ENCODE measurements around the gene ENPP3. TPM values are rescaled to one million over a fixed set of nuclear protein-coding genes. Genes with fewer than 3 reads are reported as not detected.

ENPP3 gene
- total RNA-seq, 1 donor from 2014 or later = 0.82 TPM

- H3K4me1 Mint-ChIP-seq (ENCODE audit: unreplicated experiment) = peaks cover 6% of the 10 kb centered on the region
- no peaks in the 10 kb centered on the region for H3K36me3 Mint-ChIP-seq
- no peak for DNase-seq (ENCODE audit: extremely low spot score, unreplicated experiment)
- H3K27me3 Mint-ChIP-seq = peaks cover 15% of the 10 kb centered on the region
- TF ChIP-seq, protein P1, sequence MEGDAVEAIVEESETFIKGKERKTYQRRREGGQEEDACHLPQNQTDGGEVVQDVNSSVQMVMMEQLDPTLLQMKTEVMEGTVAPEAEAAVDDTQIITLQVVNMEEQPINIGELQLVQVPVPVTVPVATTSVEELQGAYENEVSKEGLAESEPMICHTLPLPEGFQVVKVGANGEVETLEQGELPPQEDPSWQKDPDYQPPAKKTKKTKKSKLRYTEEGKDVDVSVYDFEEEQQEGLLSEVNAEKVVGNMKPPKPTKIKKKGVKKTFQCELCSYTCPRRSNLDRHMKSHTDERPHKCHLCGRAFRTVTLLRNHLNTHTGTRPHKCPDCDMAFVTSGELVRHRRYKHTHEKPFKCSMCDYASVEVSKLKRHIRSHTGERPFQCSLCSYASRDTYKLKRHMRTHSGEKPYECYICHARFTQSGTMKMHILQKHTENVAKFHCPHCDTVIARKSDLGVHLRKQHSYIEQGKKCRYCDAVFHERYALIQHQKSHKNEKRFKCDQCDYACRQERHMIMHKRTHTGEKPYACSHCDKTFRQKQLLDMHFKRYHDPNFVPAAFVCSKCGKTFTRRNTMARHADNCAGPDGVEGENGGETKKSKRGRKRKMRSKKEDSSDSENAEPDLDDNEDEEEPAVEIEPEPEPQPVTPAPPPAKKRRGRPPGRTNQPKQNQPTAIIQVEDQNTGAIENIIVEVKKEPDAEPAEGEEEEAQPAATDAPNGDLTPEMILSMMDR (conservative IDR thresholded peaks at IDR 0.05) = no peak
- no peak overlapping the region for H3K4me3 Mint-ChIP-seq
- H3K27ac Mint-ChIP-seq = no peak overlapping the region
- H3K9me3 Mint-ChIP-seq = no peaks in the 10 kb centered on the region
Measured at GRCh38 chr6:131791476-131791875, 154.4 kb downstream of the ENPP3 start.

GRCh38 chr6:131792091-131792496 lies 155.0 kb downstream of the ENPP3 start:
- TF ChIP-seq, protein P1 (conservative IDR thresholded peaks at IDR 0.05) = no peak
- DNase-seq (ENCODE audit: extremely low spot score, unreplicated experiment) = no peak
- Mint-ChIP-seq H3K27me3 (peaks cover 21% of the 10 kb centered on the region), H3K27ac (no peak overlapping the region), H3K36me3 (no peaks in the 10 kb centered on the region), H3K4me1 (ENCODE audit: unreplicated experiment) (peaks cover 6% of the 10 kb centered on the region), H3K4me3 (no peak overlapping the region), H3K9me3 (no peaks in the 10 kb centered on the region)

DNA sequence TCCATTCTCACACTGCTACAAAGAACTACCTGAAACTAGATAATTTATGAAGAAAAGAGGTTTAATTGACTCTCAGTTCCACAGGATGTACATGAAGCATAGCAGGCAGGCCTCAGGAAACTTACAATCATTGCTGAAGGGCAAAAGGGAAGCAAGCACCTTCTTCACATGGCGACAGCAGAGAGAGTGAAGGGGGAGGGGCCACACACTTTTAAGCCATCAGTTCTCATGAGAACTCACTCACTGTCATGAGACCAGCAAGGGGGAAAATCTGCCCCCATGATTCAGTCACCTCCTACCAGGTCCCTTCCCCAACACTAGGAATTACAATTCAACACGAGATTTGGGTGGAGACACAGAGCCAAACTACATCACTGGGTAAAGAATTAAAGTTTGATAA lies 158.3 kb downstream of the ENPP3 start:
- Mint-ChIP-seq H3K36me3 (no peaks in the 10 kb centered on the region), H3K4me3 (no peak overlapping the region), H3K4me1 (ENCODE audit: unreplicated experiment) (no peaks in the 10 kb centered on the region), H3K27me3 (peaks cover 27% of the 10 kb centered on the region), H3K27ac (no peak overlapping the region), H3K9me3 (no peaks in the 10 kb centered on the region)
- TF ChIP-seq, protein P1 (conservative IDR thresholded peaks at IDR 0.05) = no peak
- DNase-seq (ENCODE audit: extremely low spot score, unreplicated experiment) = no peak

Small RNAs within 50 kb of the gene (microRNA-seq; reads per million reads assigned to microRNA genes)
- gene MIR548H5 = not detected

Other genes starting within 250 kb of the ENPP3 start
- gene ARG1, start 64.1 kb upstream of the ENPP3 start, total RNA-seq (ENCODE audit: low replicate concordance) = not detected in 2 replicates
- 29.2 and 37.6 TPM in 2 replicates for gene MED23, start 9.1 kb upstream of the ENPP3 start, total RNA-seq (ENCODE audit: low replicate concordance)
- gene OR2A4, start 64.1 kb downstream of the ENPP3 start, total RNA-seq (ENCODE audit: low replicate concordance) = not detected in 2 replicates
- not detected in 2 replicates for gene CTAGE9, start 73.7 kb downstream of the ENPP3 start, total RNA-seq (ENCODE audit: low replicate concordance)
- gene ENPP1, start 170.7 kb downstream of the ENPP3 start, total RNA-seq (ENCODE audit: low replicate concordance) = 12.9 and 13.4 TPM in 2 replicates